H9 (cell line): ENCODE data around the gene BBX. TPM values are rescaled to one million over a fixed set of nuclear protein-coding genes. Genes with fewer than 3 reads are reported as not detected.

Source experiments
- DNase-seq: peaks from one replicate; pipeline ENCODE4 v3.0.0-alpha.2; 2017
- H2AFZ ChIP-seq: one replicate; pipeline ENCODE4 v1.6.1; 2013; ENCODE audit warnings: mild to moderate bottlenecking, low read length, control low read depth, moderate library complexity
- H2AK5ac ChIP-seq: 2 replicates; pipeline ENCODE4 v1.6.1; 2013; ENCODE audit warnings: low read length, control low read depth, mixed read lengths; ENCODE audit not compliant: insufficient read length
- H2BK120ac ChIP-seq: one replicate; pipeline ENCODE4 v1.6.1; 2013; ENCODE audit warnings: low read depth, mild to moderate bottlenecking, low read length, control low read depth, inconsistent platforms; ENCODE audit not compliant: poor library complexity, severe bottlenecking
- H2BK12ac ChIP-seq: 2 replicates; pipeline ENCODE4 v1.6.1; 2013; ENCODE audit warnings: low read length, control low read depth, mixed read lengths, low read depth; ENCODE audit not compliant: insufficient read length
- H2BK15ac ChIP-seq: 2 replicates; pipeline ENCODE4 v1.6.1; 2013; ENCODE audit warnings: low read depth, low read length, control low read depth
- H2BK20ac ChIP-seq: one replicate; pipeline ENCODE4 v1.6.1; 2013; ENCODE audit warnings: low read depth, mild to moderate bottlenecking, low read length, control low read depth, inconsistent platforms; ENCODE audit not compliant: poor library complexity, severe bottlenecking
- H2BK5ac ChIP-seq: 2 replicates; pipeline ENCODE4 v1.6.1; 2013; ENCODE audit warnings: low read length, control low read depth, mixed read lengths; ENCODE audit not compliant: insufficient read length
- H3K14ac ChIP-seq: 2 replicates; pipeline ENCODE4 v1.6.1; 2013; ENCODE audit warnings: low read length, control low read depth; ENCODE audit not compliant: insufficient read depth
- H3K18ac ChIP-seq: 2 replicates; pipeline ENCODE4 v1.6.1; 2013; ENCODE audit warnings: low read depth, mild to moderate bottlenecking, mixed read lengths, low read length, control low read depth; ENCODE audit not compliant: insufficient read length
- H3K23ac ChIP-seq: 2 replicates; pipeline ENCODE4 v1.6.1; 2013; ENCODE audit warnings: low read length, control low read depth, mixed read lengths, low read depth; ENCODE audit not compliant: insufficient read length
- H3K23me2 ChIP-seq: 2 replicates; pipeline ENCODE4 v1.6.1; 2013; ENCODE audit warnings: low read depth, mild to moderate bottlenecking, mixed read lengths, low read length, control low read depth; ENCODE audit not compliant: insufficient read length, poor library complexity, severe bottlenecking
- H3K27ac ChIP-seq: 2 replicates; pipeline ENCODE4 v1.5.1; 2013; ENCODE audit warnings: low read length, control low read depth, mixed read lengths, low read depth; ENCODE audit not compliant: insufficient read length
- H3K27me3 ChIP-seq: 2 replicates; pipeline ENCODE4 v1.6.1; 2013; ENCODE audit warnings: low read length, control low read depth, inconsistent platforms; ENCODE audit not compliant: insufficient read depth
- H3K4ac ChIP-seq: 2 replicates; pipeline ENCODE4 v1.6.1; 2013; ENCODE audit warnings: low read depth, mild to moderate bottlenecking, control low read depth, inconsistent platforms, low read length, moderate library complexity
- H3K4me1 ChIP-seq: 2 replicates; pipeline ENCODE4 v1.6.1; 2013; ENCODE audit warnings: low read length, control low read depth, inconsistent platforms; ENCODE audit not compliant: insufficient read depth
- H3K4me2 ChIP-seq: 2 replicates; pipeline ENCODE4 v1.6.1; 2013; ENCODE audit warnings: low read length, control low read depth, mixed read lengths; ENCODE audit not compliant: insufficient read length, insufficient read depth
- H3K56ac ChIP-seq: 2 replicates; pipeline ENCODE4 v1.6.1; 2013; ENCODE audit warnings: low read depth, mild to moderate bottlenecking, mixed read lengths, low read length, control low read depth; ENCODE audit not compliant: insufficient read length
- H3K79me1 ChIP-seq: 2 replicates; pipeline ENCODE4 v1.6.1; 2013; ENCODE audit warnings: low read depth, mild to moderate bottlenecking, moderate library complexity, low read length, control low read depth, inconsistent platforms; ENCODE audit not compliant: insufficient read depth, poor library complexity, severe bottlenecking
- H3K79me2 ChIP-seq: 2 replicates; pipeline ENCODE4 v1.6.1; 2013; ENCODE audit warnings: low read length, control low read depth, inconsistent platforms; ENCODE audit not compliant: insufficient read depth
- H3K9ac ChIP-seq: 2 replicates; pipeline ENCODE4 v1.6.1; 2013; ENCODE audit warnings: low read length, control low read depth, mixed read lengths; ENCODE audit not compliant: insufficient read length; ENCODE audit errors: extremely low read depth
- H3K9me3 ChIP-seq: one replicate; pipeline ENCODE4 v1.6.1; 2013; ENCODE audit warnings: low read depth, low read length, inconsistent platforms; ENCODE audit not compliant: control insufficient read depth
- H3T11ph ChIP-seq: one replicate; pipeline ENCODE4 v1.6.1; 2013; ENCODE audit warnings: mild to moderate bottlenecking, low read length, control low read depth, inconsistent platforms
- H4K20me1 ChIP-seq: one replicate; pipeline ENCODE4 v1.6.1; 2013; ENCODE audit not compliant: control insufficient read depth, insufficient read length, insufficient read depth
- H4K5ac ChIP-seq: 2 replicates; pipeline ENCODE4 v1.6.1; 2013; ENCODE audit warnings: low read depth, mild to moderate bottlenecking, mixed read lengths, low read length, control low read depth; ENCODE audit not compliant: insufficient read length
- H4K8ac ChIP-seq: replicated peaks from 2 replicates; pipeline ENCODE4 v1.6.1; 2013; ENCODE audit warnings: low read length, control low read depth, mixed read lengths, low read depth; ENCODE audit not compliant: insufficient read length
- H4K91ac ChIP-seq: 2 replicates; pipeline ENCODE4 v1.6.1; 2013; ENCODE audit warnings: low read depth, mild to moderate bottlenecking, moderate library complexity, mixed read lengths, low read length, control low read depth; ENCODE audit not compliant: insufficient read length
- H3K27ac Mint-ChIP-seq, 3 experiments: 2 replicates in 2 of 3; 3 replicates in 1 of 3; pipeline ENCODE4 v1.8.0; 2020 to 2021; ENCODE audit warnings: mixed read lengths in 3 of 3, mild to moderate bottlenecking in 1 of 3, moderate library complexity in 1 of 3
- H3K27me3 Mint-ChIP-seq: 2 replicates; pipeline ENCODE4 v1.8.0; 2021; ENCODE audit warnings: low read depth, mild to moderate bottlenecking, moderate library complexity, mixed read lengths
- H3K36me3 Mint-ChIP-seq, 3 experiments: 2 replicates in 2 of 3; 3 replicates in 1 of 3; pipeline ENCODE4 v1.8.0; 2020 to 2021; ENCODE audit warnings: low read depth in 3 of 3, mixed read lengths in 3 of 3; ENCODE audit not compliant: insufficient read depth in 1 of 3
- H3K4me1 Mint-ChIP-seq, 2 experiments: 2 replicates each; pipeline ENCODE4 v1.8.0; 2020; ENCODE audit warnings: mixed read lengths in 2 of 2
- H3K4me3 Mint-ChIP-seq, 2 experiments: 2 replicates in 1 of 2; 3 replicates in 1 of 2; pipeline ENCODE4 v1.8.0; 2020 to 2021; ENCODE audit warnings: mild to moderate bottlenecking in 2 of 2, mixed read lengths in 2 of 2, moderate library complexity in 1 of 2
- H3K9me3 Mint-ChIP-seq, 2 experiments: 2 replicates in 1 of 2; 3 replicates in 1 of 2; pipeline ENCODE4 v1.8.0; 2020; ENCODE audit warnings: mild to moderate bottlenecking in 2 of 2, mixed read lengths in 2 of 2, moderate library complexity in 1 of 2
- CTCF ChIP-seq: fragments of 200-600 bp; sonication (generic); conservative IDR thresholded peaks from 3 replicates; pipeline ENCODE4 v1.8.0; 2021; ENCODE audit warnings: antibody characterized with exemption, mild to moderate bottlenecking
- WGBS: extraction: QIAGEN DNeasy Blood & Tissue Kit; methylation state at CpG from one replicate; pipeline ENCODE4 v1.1.7; 2013; ENCODE audit warnings: missing lambda C conversion rate, low lambda C conversion rate, mixed read lengths; ENCODE audit not compliant: insufficient read length; ENCODE audit errors: extremely low coverage; 5-methylcytosine and 5-hydroxymethylcytosine counted together
- total RNA-seq: library from RNA; stranded (reverse); gene quantifications from 2 replicates; pipeline ENCODE4 v1.2.1, GENCODE V29; 2021

Gene BBX
- total RNA-seq, 1 experiment from 2014 or later = 34.8 TPM

GRCh38 chr3:107798381-107798780, 275.6 kb downstream of the BBX start:
- Histone ChIP-seq H4K5ac (no peak overlapping the region), H2BK120ac (no peak overlapping the region), H3T11ph (no peak overlapping the region), H4K91ac (no peak overlapping the region), H3K4me1 (no peaks in the 10 kb centered on the region), H3K56ac (no peak overlapping the region), H3K27ac (no peak overlapping the region), H3K9me3 (no peaks in the 10 kb centered on the region), H3K79me2 (no peaks in the 10 kb centered on the region), H2BK5ac (no peak overlapping the region), H3K14ac (no peak overlapping the region), H3K9ac (no peak overlapping the region), H3K27me3 (no peaks in the 10 kb centered on the region), H2BK15ac (no peak overlapping the region), H3K79me1 (no peaks in the 10 kb centered on the region), H3K18ac (no peak overlapping the region), H3K23ac (no peak overlapping the region), H4K20me1 (no peaks in the 10 kb centered on the region), H4K8ac (no peak overlapping the region), H2AK5ac (no peak overlapping the region), H2AFZ (no peak overlapping the region), H3K4me2 (no peak overlapping the region), H3K23me2 (no peaks in the 10 kb centered on the region), H2BK12ac (no peak overlapping the region), H3K4ac (no peak overlapping the region), H2BK20ac (no peak overlapping the region)
- H3K27ac Mint-ChIP-seq = no peak overlapping the region
- DNase-seq = no peak
- H3K9me3 Mint-ChIP-seq = no peaks in the 10 kb centered on the region
- H3K36me3 Mint-ChIP-seq = peaks cover 10 to 31% (median 23%) of the 10 kb centered on the region in 3 experiments
- no peaks in the 10 kb centered on the region for H3K27me3 Mint-ChIP-seq
- no CpG with 5 or more reads among the region's 3 CpGs for WGBS
- peaks cover 8 to 12% of the 10 kb centered on the region in 2 experiments for H3K4me1 Mint-ChIP-seq
- no peak overlapping the region for H3K4me3 Mint-ChIP-seq
- no peak for TF ChIP-seq CTCF
